B cell (primary cell): ENCODE data around the gene NHS. TPM values are rescaled to one million over a fixed set of nuclear protein-coding genes. Genes with fewer than 3 reads are reported as not detected.

Source experiments
- ATAC-seq: fragments of 200-7000 bp; cut with Tn5 transposase; one replicate; pipeline ENCODE4 v1.10.0; 2021; ENCODE audit warnings: low read depth, mild to moderate bottlenecking, moderate number of reproducible peaks, moderate library complexity
- CTCF ChIA-PET: fragments of 350-600 bp; sonication (Branson Sonifier 250); formaldehyde crosslinking; loops from one replicate; lab custom pipeline; 2021; ENCODE audit warnings: antibody characterized with exemption, inconsistent platforms; lab: Charles Lee
- POLR2A ChIA-PET: fragments of 350-600 bp; sonication (Branson Sonifier 250); formaldehyde crosslinking; loops from one replicate; lab custom pipeline; 2021; ENCODE audit warnings: antibody characterized with exemption; lab: Charles Lee
- DNase-seq: peaks from one replicate; pipeline ENCODE4 v3.0.0; 2013
- H2AFZ ChIP-seq: 2 replicates; pipeline ENCODE4 v1.6.1; 2012; ENCODE audit warnings: mild to moderate bottlenecking, low read depth, low read length; ENCODE audit not compliant: insufficient read depth, poor library complexity, severe bottlenecking
- H3K27ac ChIP-seq, 2 donors: 1 replicate in 1 of 2; 2 replicates in 1 of 2; pipeline ENCODE4 v1.5.1; 2012 to 2013; ENCODE audit warnings: low read length in 2 of 2, mild to moderate bottlenecking in 2 of 2, moderate library complexity in 1 of 2
- H3K27me3 ChIP-seq, 4 experiments: fragments of 200-600 bp in 1 of 4; sonication (generic) in 1 of 4; replicated peaks in 1 of 4; 1 replicate in 2 of 4; 2 replicates in 2 of 4; pipeline versions ENCODE4 v1.6.1 to v1.7.0; 2013 to 2016; ENCODE audit warnings: low read length in 3 of 4, mild to moderate bottlenecking in 2 of 4, mixed read lengths in 1 of 4, moderate library complexity in 1 of 4; ENCODE audit not compliant: insufficient read depth in 4 of 4, control insufficient read depth in 3 of 4; ENCODE audit errors: control extremely low read depth in 1 of 4
- H3K36me3 ChIP-seq, 2 experiments: replicated peaks in 1 of 2; 1 replicate in 1 of 2; 2 replicates in 1 of 2; pipeline versions ENCODE4 v1.6.1 to v1.7.1; 2013; ENCODE audit warnings: low read length in 1 of 2; ENCODE audit not compliant: insufficient read depth in 2 of 2, control insufficient read depth in 1 of 2; ENCODE audit errors: control extremely low read depth in 1 of 2, extremely low read depth in 1 of 2
- H3K4me1 ChIP-seq, 2 donors: fragments of 200-600 bp in 1 of 2; sonication (generic) in 1 of 2; 1 replicate in 1 of 2; 2 replicates in 1 of 2; pipeline versions ENCODE4 v1.5.1 to v1.6.1; 2013 to 2017; ENCODE audit warnings: low read length in 2 of 2; ENCODE audit not compliant: control insufficient read depth in 2 of 2, insufficient read depth in 2 of 2
- H3K4me2 ChIP-seq: replicated peaks from 2 replicates; pipeline ENCODE3; 2012; ENCODE audit warnings: mild to moderate bottlenecking, low read depth, low read length; ENCODE audit not compliant: poor library complexity, severe bottlenecking
- H3K4me3 ChIP-seq, 5 experiments: fragments of 200-600 bp in 1 of 5; sonication (generic) in 1 of 5; 1 replicate in 3 of 5; 2 replicates in 2 of 5; pipeline versions ENCODE4 v1.5.1 to v1.7.0; 2011 to 2016; ENCODE audit warnings: low read length in 4 of 5, mild to moderate bottlenecking in 4 of 5, low read depth in 2 of 5, control low read depth in 1 of 5, moderate library complexity in 1 of 5; ENCODE audit not compliant: insufficient read depth in 1 of 5; ENCODE audit errors: control extremely low read depth in 1 of 5, extremely low read depth in 1 of 5
- H3K79me2 ChIP-seq: fragments of 200-600 bp; sonication (generic); one replicate; pipeline ENCODE4 v1.6.0; 2016; ENCODE audit warnings: low read length; ENCODE audit not compliant: control insufficient read depth, insufficient read depth
- H3K9ac ChIP-seq: fragments of 200-600 bp; sonication (generic); 2 replicates; pipeline ENCODE4 v1.6.1; 2017; ENCODE audit warnings: mild to moderate bottlenecking, low read length, moderate library complexity
- H3K9me3 ChIP-seq, 3 donors: one replicate each; pipeline versions ENCODE4 v1.6.1 to v1.7.1; 2013; ENCODE audit warnings: low read length in 2 of 3; ENCODE audit not compliant: control insufficient read depth in 2 of 3, insufficient read depth in 1 of 3; ENCODE audit errors: control extremely low read depth in 1 of 3
- H4K20me1 ChIP-seq: 2 replicates; pipeline ENCODE4 v1.6.0; 2012; ENCODE audit warnings: mild to moderate bottlenecking, low read length; ENCODE audit not compliant: insufficient read depth, control insufficient read depth, poor library complexity, severe bottlenecking
- H3K27ac Mint-ChIP-seq: one replicate; pipeline ENCODE4 v1.8.0; 2021; ENCODE audit warnings: mixed read lengths
- H3K27me3 Mint-ChIP-seq: one replicate; pipeline ENCODE4 v1.8.0; 2021; ENCODE audit warnings: mixed read lengths
- H3K4me1 Mint-ChIP-seq: one replicate; pipeline ENCODE4 v1.8.0; 2021; ENCODE audit warnings: mixed read lengths
- H3K4me3 Mint-ChIP-seq: one replicate; pipeline ENCODE4 v1.8.0; 2021; ENCODE audit warnings: mixed read lengths
- H3K9me3 Mint-ChIP-seq: one replicate; pipeline ENCODE4 v1.8.0; 2022; ENCODE audit warnings: mixed read lengths; ENCODE audit not compliant: insufficient read depth
- CTCF ChIP-seq: fragments of 200-600 bp; IDR thresholded peaks from one replicate; pipeline ENCODE4 v1.8.0; 2022; ENCODE audit warnings: antibody characterized with exemption, mild to moderate bottlenecking
- EZH2 ChIP-seq: IDR thresholded peaks from 2 replicates; pipeline ENCODE4 v1.6.1; 2012; ENCODE audit warnings: borderline replicate concordance, low read depth, mild to moderate bottlenecking, moderate library complexity, low read length; ENCODE audit not compliant: insufficient read depth, poor library complexity, severe bottlenecking
- WGBS: methylation state at CpG from one replicate; pipeline ENCODE4 v1.1.5; 2013; ENCODE audit warnings: missing lambda C conversion rate; ENCODE audit not compliant: insufficient coverage; 5-methylcytosine and 5-hydroxymethylcytosine counted together
- intact Hi-C: fragments of 100-400 bp; cut with micrococcal nuclease; formaldehyde crosslinking; loops from one replicate; pipeline ENCODE4 v1.10.0; 2022
- polyA plus RNA-seq: library from polyadenylated mRNA; depleted of rRNA; stranded (reverse); fragments of >200 nt; gene quantifications from 2 replicates; pipeline ENCODE4 v1.2.3, GENCODE V29; 2012
- total RNA-seq, 2 donors: library from RNA; stranded (reverse); fragments of 120-200 nt in 1 of 2; gene quantifications; 1 replicate in 1 of 2; 2 replicates in 1 of 2; pipeline versions ENCODE4 v1.2.3 to v1.2.4, GENCODE V29; 2013 to 2022

NHS gene
- total and polyA plus RNA-seq, 2 donors (not counting 1 experiment from before 2014, with no cell fraction given): not detected

- Histone ChIP-seq H3K9ac (no peak overlapping the region), H3K27ac (no peak overlapping the region), H3K36me3 (no peaks in the 10 kb centered on the region), H3K4me2 (no peak overlapping the region), H3K79me2 (no peaks in the 10 kb centered on the region), H2AFZ (no peak overlapping the region), H3K9me3 (no peaks in the 10 kb centered on the region), H3K4me3 (no peak overlapping the region), H3K4me1 (no peaks in the 10 kb centered on the region), H4K20me1 (no peaks in the 10 kb centered on the region), H3K27me3 (no peaks in the 10 kb centered on the region)
- H3K27ac Mint-ChIP-seq: no peak overlapping the region
- DNase-seq: no peak
- no peaks in the 10 kb centered on the region for H3K27me3 Mint-ChIP-seq
- ChIA-PET CTCF (no interaction called here), POLR2A (no interaction called here)
- H3K4me3 Mint-ChIP-seq: no peak overlapping the region
- WGBS: no CpG with 5 or more reads among the region's 4 CpGs
- no peak for ATAC-seq
- TF ChIP-seq CTCF (no peak), EZH2 (no peak)
- no peaks in the 10 kb centered on the region for H3K9me3 Mint-ChIP-seq
- intact Hi-C loops: no loop called here
- no peaks in the 10 kb centered on the region for H3K4me1 Mint-ChIP-seq
These were observed 246.7 kb downstream of the NHS start for GRCh38 chrX:17621566-17622270.

- no peak for DNase-seq
- 95% methylated on average over 2 of the region's 3 CpGs for WGBS
- no peak overlapping the region for H3K27ac Mint-ChIP-seq
- no peaks in the 10 kb centered on the region for H4K20me1 ChIP-seq
- H3K9ac ChIP-seq: no peak overlapping the region
- no peak for TF ChIP-seq CTCF
- no peak for TF ChIP-seq EZH2
- no peaks in the 10 kb centered on the region for H3K27me3 ChIP-seq
- no peak overlapping the region for H3K27ac ChIP-seq
- H3K4me2 ChIP-seq: no peak overlapping the region
- ChIA-PET CTCF (no interaction called here), POLR2A (no interaction called here)
- ATAC-seq: no peak
- no peak overlapping the region for H2AFZ ChIP-seq
- H3K4me3 ChIP-seq: no peak overlapping the region
- H3K79me2 ChIP-seq: no peaks in the 10 kb centered on the region
- no peaks in the 10 kb centered on the region for H3K36me3 ChIP-seq
- H3K9me3 Mint-ChIP-seq: no peaks in the 10 kb centered on the region
- H3K27me3 Mint-ChIP-seq: no peaks in the 10 kb centered on the region
- intact Hi-C loops: no loop called here
- H3K4me3 Mint-ChIP-seq: no peak overlapping the region
- H3K4me1 ChIP-seq: no peaks in the 10 kb centered on the region
- no peaks in the 10 kb centered on the region for H3K9me3 ChIP-seq
- H3K4me1 Mint-ChIP-seq: no peaks in the 10 kb centered on the region
These were observed 247.3 kb downstream of the NHS start for GRCh38 chrX:17622331-17622730.
